ENCODE data around the gene WDR5.

Gene WDR5

GRCh38 chr9:134189470-134190231, 53.8 kb downstream of the WDR5 start:
- no peak for DNase-seq

DNA sequence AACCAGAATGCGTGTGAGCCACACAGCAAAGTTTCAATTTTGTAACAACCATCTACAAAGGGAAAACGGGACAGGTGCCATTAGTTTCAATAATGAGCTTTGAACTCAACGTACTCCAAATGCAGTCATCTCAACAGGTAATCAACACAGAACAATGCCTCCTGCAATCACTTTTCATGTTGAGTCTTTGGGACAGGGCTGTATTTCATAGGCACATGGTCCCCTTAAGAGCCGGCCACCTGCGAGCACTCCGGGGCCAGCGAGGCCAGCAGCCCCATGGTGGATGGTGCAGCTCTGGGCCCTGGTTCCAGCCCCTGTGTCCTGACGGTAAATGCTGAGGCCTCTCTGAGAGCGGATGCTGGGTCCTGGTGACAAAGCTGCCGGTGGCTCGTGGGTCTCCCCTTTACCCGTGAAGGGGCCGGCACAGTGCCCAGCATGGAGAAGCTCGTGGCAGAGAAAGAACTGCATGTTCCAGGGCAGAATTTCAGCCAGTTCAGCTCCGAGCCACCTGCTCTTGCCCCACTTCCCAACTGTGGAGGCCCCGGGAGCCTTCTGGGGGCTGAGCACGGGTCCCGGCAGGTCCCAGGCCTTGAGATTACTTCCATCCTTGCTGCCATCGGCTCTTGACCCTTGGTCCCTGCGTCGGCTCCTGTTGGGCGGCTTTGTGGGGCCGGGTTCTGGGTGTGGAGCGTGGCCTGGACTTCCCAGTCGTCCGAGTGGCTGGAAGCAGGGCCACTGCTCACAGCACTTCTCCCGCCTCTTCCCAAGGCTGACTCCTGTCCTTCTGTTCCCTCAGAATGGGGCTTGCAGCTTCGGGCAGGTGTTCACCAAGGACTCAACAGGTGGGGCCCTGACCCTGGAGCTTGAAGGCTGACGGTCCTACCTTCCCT, 54.6 kb downstream of the WDR5 start:
- DNase-seq = no peak

GRCh38 chr9:134191455-134192209, 55.8 kb downstream of the WDR5 start:
- no peak for DNase-seq

GRCh38 chr9:134192311-134192950, 56.5 kb downstream of the WDR5 start:
- DNase-seq = no peak

- DNase-seq = no peak
Observed at GRCh38 chr9:134192951-134193731, 57.3 kb downstream of the WDR5 start.

GRCh38 chr9:134193912-134194535, 58.1 kb downstream of the WDR5 start:
- DNase-seq = no peak

DNA sequence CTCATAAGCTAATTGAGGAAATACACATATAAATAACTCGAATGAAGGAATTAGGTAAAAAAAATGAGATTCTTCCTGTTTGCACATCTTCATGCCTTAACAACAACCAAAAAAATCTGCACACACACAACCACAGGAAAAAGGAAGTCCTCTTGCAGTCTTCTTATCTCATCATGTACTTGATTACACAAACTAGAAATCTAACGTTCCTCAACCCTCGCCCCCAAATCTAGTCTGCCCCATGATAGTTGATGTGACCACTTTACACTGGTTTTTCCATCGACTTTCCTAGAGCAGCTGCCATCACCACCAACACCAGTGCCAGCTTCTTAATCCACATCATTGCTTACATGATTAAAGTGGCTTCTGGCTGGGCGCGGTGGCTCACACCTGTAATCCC, 59.7 kb downstream of the WDR5 start:
- no peak for DNase-seq

DNA sequence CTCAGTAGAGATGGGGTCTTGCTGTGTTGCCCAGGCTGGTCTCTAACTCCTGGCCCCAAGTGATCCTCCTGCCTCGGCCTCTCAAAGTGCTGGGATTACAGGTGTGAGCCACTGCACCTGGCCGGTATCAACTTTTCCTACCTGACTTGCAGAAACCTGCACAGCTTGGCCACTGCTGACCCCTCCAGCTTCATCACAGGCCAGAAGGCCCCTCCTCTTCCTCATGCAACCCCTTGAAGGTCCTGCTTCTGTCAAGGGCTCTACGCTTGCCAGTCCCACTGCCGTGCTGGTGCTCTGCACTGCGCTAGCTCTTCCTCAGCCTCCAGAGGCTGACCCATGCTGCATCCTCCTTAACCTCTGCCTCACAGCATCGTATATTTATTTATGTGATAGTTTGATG, 61.0 kb downstream of the WDR5 start:
- DNase-seq = no peak

GRCh38 chr9:134198791-134199190, 62.9 kb downstream of the WDR5 start:
- DNase-seq = no peak

GRCh38 chr9:134200730-134201129, 64.8 kb downstream of the WDR5 start:
- no peak for DNase-seq

DNA sequence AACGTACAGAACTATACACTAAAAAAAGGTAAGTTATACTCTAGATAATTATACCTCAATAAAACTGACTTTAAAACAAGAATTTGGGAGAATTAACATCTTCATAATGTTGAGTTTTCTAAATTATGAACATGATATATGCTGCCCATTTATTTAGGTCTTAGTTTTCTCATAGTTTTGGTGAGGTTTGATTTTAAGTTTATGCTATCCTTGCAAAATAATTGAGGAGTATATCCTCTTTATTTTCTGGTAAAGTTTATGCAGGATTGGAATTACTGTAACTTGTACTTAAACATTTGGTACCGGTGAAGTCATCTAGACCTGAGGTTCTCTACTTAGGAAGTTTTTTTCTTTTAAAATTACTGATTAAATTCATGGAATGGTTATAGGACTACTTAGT, 67.3 kb downstream of the WDR5 start:
- no peak for DNase-seq

- no peak for DNase-seq
Observed at GRCh38 chr9:134204041-134204440, 68.2 kb downstream of the WDR5 start.

DNA sequence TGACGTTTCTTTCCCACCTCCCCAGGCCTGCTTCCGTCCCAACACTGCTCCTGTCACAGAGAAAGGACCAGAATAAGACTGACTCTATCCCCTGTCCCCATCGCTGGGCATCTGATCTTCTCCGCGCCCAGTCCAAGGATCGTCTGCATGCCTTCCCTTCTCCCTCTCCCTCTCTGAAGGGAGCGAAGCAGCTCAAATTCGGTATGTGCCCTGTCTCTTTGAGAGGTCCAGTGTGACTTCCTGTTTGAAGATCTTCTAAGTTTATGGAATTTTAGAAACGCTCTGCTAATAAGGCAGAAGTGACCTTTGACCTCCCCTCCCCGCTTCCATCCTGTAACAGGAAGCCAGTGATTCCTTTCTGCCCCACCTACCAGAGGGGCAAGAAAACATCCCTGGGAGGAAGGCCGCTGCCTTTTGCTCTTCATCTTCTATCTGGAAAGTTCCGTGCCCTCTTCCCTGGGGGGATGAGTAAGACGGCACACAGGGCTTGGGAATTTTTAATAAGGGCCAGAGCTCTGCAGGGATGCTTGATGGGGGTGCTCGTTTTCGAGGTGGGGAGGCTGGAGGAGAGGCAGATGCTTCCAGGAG, 69.2 kb downstream of the WDR5 start:
- no peak for DNase-seq

- peak; percentile 87 for DNase-seq
Observed at GRCh38 chr9:134205672-134206310, 69.9 kb downstream of the WDR5 start.

DNA sequence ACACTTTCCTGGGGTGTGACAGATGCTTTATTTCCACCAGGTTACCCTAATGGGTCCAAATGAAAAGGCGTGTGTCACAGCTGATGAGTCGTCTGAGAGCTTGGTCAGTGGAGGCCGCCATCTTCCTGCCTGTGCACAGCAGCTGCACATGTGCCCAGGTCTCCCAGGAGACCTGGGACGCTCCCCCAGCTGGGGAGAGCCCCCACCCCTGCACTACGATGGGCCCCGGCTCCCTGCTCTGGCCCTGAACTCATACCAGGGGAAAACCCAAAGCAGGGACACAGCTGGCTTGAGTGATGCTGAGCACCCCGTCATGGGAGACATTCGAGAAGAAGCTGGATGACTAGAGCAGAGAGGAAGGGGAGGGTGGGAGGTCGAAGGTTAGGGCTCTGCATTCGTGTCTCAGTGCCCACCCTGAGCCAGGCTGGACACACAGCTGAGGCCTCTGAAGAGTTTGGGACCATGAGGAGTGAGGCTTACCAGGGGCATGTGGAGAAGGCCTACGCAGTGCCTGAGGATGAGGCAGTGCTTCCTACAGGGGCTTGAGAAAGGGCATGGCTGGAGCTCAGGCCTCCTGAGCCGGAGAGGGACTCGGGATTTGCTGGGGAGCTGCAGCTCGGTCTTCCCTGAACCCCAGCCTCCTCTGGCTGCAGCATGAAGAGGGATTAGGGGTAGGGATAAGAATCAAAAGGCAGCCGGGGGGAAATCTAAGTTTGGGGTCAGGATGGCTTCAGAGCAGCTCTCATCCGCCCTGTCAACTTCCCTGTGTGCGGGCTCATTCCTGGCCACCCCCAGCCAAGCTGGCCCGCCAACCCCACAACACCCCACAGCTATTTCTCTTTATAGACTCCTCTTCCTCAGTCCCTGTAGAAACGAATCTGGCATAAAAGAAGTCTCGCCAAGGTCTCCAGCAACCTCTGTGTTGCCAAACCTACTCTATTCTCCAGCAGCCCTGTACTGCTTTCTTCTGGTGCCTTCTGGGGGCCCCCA, 70.7 kb downstream of the WDR5 start:
- DNase-seq = no peak

- no peak for DNase-seq
Observed at GRCh38 chr9:134208310-134208841, 72.5 kb downstream of the WDR5 start.

- DNase-seq = no peak
Observed at GRCh38 chr9:134208981-134209725, 73.3 kb downstream of the WDR5 start.

Data from NCI-H1436 treated with DMSO at 0.1 percent for 48 hours (cell line).